Measurements from ENCODE around the gene SLC22A1.
"Not testable (repeated sequence)": the region's sequence is repeated elsewhere in the genome, so short reads cannot be mapped to it uniquely, and the experiment has no call there.

SLC22A1 gene

DNA sequence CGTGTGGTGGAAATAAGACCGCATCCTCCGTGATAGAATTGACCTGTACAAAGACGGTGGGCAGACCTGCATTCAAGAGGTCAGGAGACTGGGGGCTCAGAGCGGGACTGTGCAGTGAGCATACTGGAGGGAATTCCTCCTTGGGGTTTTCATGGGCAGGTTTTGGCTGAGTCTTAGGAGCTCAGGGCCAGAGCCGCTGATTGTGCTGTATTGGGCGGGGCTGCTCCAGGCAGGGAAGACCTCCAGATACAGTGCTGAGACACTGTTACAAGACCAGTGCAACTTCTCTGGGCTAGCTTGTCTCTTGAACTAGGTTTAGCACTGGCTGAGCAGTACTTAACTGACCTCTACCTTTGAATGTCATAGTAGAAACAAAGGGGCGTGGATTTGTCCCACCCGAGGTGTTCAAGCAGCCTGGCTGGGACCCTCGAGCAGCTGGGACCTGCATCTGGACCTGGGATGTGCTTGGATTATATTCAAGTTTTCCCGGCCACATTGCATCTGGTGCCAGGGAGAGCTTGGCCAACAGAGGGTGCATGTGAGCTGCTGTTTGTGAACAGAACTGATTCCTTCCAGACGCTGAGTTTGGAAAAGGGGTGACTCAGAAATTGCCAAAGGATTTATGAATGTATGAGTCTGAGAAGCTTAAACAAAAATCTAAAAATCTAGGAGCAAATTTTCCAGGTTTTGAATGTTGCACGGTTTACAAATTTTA, 33.4 kb upstream of the SLC22A1 start:
- H3K4me3 Mint-ChIP-seq = no peak overlapping the region
- H3K27ac Mint-ChIP-seq = no peak overlapping the region
- H3K36me3 Mint-ChIP-seq = peaks cover 67% of the 10 kb centered on the region
- no peaks in the 10 kb centered on the region for H3K27me3 Mint-ChIP-seq
- no peak for DNase-seq
- H3K9me3 Mint-ChIP-seq = no peaks in the 10 kb centered on the region
- peaks cover 11% of the 10 kb centered on the region for H3K4me1 Mint-ChIP-seq
- CTCF ChIA-PET = interaction anchor here (1.2 to 1.5 kb wide), 5 partner anchors 11 to 432 kb away, joined by 3 to 6 read pairs (median 3); no protein-coding TSS in a partner anchor

DNA sequence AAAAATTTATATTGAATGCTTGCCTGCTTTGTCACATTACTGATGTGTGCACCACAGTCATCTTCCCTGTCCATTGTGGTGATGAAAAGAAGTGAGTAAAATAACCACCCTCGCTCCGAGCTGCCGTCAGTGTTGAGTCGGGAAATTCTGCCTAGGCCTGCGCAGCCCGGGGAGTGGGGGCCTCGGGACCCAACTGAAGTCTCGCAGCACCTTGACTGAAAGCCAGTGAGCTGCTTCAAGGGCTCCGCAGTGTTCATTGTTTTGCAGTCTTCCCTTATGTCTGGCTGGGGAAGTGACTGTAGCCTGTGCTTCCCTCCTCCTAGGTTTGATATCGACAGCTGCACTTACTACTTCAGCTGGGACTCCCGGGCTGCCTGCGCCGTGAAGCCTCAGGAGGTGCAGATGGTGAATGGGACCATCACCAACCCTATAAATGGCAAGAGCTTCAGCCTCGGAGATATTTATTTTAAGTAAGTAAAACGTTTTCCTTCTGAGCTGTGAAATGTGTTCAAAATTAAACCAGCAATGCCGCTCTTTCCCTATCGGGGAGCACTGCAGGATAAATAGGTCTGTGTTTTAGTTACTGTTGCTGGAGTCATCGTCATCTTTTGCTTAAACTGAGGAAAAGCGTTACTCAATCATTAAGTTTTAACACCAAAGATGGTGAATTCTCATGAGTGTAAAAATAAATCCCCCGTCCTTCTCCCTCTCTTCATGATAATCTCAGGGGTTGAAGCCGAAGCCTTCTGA, 32.7 kb upstream of the SLC22A1 start:
- H3K4me3 Mint-ChIP-seq = no peak overlapping the region
- no peak for DNase-seq
- H3K27ac Mint-ChIP-seq = no peak overlapping the region
- H3K9me3 Mint-ChIP-seq = no peaks in the 10 kb centered on the region
- peaks cover 67% of the 10 kb centered on the region for H3K36me3 Mint-ChIP-seq
- peaks cover 11% of the 10 kb centered on the region for H3K4me1 Mint-ChIP-seq
- H3K27me3 Mint-ChIP-seq = no peaks in the 10 kb centered on the region
- CTCF ChIA-PET = interaction anchor here (1.2 to 1.5 kb wide), 5 partner anchors 10 to 431 kb away, joined by 3 to 6 read pairs (median 3); no protein-coding TSS in a partner anchor

DNA sequence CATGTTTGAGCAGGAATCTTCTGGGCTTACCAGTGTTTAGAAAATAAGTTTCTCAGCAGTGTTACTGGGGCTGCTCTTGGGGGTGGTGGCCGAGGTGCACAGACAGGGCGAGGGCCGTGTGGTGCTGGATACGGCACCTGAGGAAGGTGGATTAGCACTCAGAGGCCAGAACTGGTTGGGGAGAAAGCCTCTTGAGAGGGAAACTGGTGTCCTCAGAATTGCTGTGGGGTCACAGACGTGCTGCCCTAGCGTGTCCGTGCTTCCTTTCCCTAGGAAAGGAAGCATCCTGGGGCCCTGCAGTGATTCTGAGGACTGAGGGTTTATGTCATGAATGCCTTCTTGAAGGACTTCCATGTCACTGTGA, 32.1 kb upstream of the SLC22A1 start:
- Mint-ChIP-seq H3K27ac (no peak overlapping the region), H3K36me3 (peaks cover 67% of the 10 kb centered on the region), H3K9me3 (no peaks in the 10 kb centered on the region), H3K4me1 (peaks cover 11% of the 10 kb centered on the region), H3K4me3 (no peak overlapping the region), H3K27me3 (no peaks in the 10 kb centered on the region)
- CTCF ChIA-PET = interaction anchor here (1.2 to 1.5 kb wide), 3 partner anchors 9 to 226 kb away, joined by 3 to 6 read pairs (median 3); no protein-coding TSS in a partner anchor
- no peak for DNase-seq

- H3K27ac Mint-ChIP-seq, DNase-seq, CTCF ChIA-PET, H3K4me1 Mint-ChIP-seq, H3K4me3 Mint-ChIP-seq, H3K9me3 Mint-ChIP-seq, H3K27me3 Mint-ChIP-seq: not testable (repeated sequence)
- H3K36me3 Mint-ChIP-seq = peaks cover 63% of the 10 kb centered on the region
These were observed 31.0 kb upstream of the SLC22A1 start for GRCh38 chr6:160090442-160091239.

- CTCF ChIA-PET, H3K4me1 Mint-ChIP-seq, H3K27ac Mint-ChIP-seq, H3K9me3 Mint-ChIP-seq, H3K27me3 Mint-ChIP-seq, H3K4me3 Mint-ChIP-seq, DNase-seq: not testable (repeated sequence)
- peaks cover 63% of the 10 kb centered on the region for H3K36me3 Mint-ChIP-seq
These were observed 29.4 kb upstream of the SLC22A1 start for GRCh38 chr6:160092176-160092575.

DNA sequence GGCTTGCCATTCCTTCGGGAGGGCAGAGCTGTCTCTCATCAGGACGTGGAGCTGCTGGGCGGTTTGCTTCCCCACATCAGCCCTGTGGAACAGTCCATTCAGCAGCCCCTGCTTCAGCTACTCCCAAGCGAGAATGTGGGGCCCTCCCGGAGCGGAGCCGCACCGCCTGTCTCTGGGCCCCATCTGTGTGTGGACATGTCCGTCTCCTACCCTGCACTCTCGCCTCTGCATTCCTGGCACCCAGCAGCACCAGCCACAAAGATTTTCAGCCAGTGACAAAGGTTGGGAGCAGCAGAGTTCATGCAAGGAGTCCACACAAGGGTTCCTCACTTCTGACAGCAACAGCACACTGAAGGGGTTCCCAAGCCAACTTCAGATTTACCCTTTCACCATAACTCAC, 29.0 kb upstream of the SLC22A1 start:
- Mint-ChIP-seq H3K27ac (no peak overlapping the region), H3K36me3 (peaks cover 64% of the 10 kb centered on the region), H3K9me3 (no peaks in the 10 kb centered on the region), H3K4me1 (no peaks in the 10 kb centered on the region), H3K4me3 (no peak overlapping the region), H3K27me3 (no peaks in the 10 kb centered on the region)
- CTCF ChIA-PET = no interaction called here
- DNase-seq = no peak

- Mint-ChIP-seq H3K4me3 (no peak overlapping the region), H3K27me3 (no peaks in the 10 kb centered on the region), H3K27ac (no peak overlapping the region), H3K9me3 (no peaks in the 10 kb centered on the region), H3K4me1 (no peaks in the 10 kb centered on the region), H3K36me3 (peaks cover 67% of the 10 kb centered on the region)
- CTCF ChIA-PET = no interaction called here
- DNase-seq = no peak
These were observed 28.6 kb upstream of the SLC22A1 start for GRCh38 chr6:160093061-160093460.

- Mint-ChIP-seq H3K9me3 (no peaks in the 10 kb centered on the region), H3K27ac (peak overlapping the region; percentile 20), H3K36me3 (peaks cover 67% of the 10 kb centered on the region), H3K4me3 (no peak overlapping the region), H3K4me1 (peaks cover 2% of the 10 kb centered on the region), H3K27me3 (no peaks in the 10 kb centered on the region)
- CTCF ChIA-PET = no interaction called here
- DNase-seq = no peak
These were observed 27.7 kb upstream of the SLC22A1 start for GRCh38 chr6:160093946-160094345.

DNA sequence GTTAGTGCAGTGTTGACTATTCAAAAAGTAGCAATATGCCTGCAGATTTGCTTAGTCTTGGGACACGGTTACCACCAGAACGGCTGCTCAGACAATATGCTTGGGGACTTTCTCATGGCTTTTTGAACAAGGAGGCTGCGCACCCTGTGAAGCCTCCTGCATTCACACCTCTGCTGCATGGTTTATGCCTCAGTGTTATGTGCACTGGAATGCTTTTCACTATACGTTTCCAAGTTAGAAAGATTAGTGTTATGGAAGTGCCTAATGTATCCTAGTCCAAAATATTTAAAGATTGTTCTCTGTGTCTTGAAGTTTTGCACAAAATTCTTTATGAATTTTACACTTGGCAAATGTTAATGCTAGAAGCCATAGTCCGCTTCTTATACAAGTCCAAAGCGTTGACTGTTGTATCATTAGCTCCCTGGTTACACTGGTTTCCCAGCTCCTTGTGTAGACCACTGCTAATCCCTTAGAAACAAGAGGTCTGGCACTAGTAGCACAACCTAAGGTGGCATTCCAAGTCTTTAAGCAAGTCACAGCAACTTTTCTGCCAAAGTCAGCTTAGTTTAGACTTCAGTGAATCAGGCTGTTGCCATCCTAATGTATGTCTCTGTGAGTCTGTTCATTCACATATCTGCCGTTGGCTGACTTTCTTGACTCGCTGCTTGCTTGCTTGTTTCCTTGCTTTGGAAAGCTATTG, 26.3 kb upstream of the SLC22A1 start:
- CTCF ChIA-PET = no interaction called here
- H3K9me3 Mint-ChIP-seq = no peaks in the 10 kb centered on the region
- no peak for DNase-seq
- H3K4me1 Mint-ChIP-seq = peaks cover 14% of the 10 kb centered on the region
- peaks cover 61% of the 10 kb centered on the region for H3K36me3 Mint-ChIP-seq
- no peaks in the 10 kb centered on the region for H3K27me3 Mint-ChIP-seq
- H3K4me3 Mint-ChIP-seq = no peak overlapping the region
- no peak overlapping the region for H3K27ac Mint-ChIP-seq

- H3K4me3 Mint-ChIP-seq = no peak overlapping the region
These were observed 20.1 kb upstream of the SLC22A1 start for GRCh38 chr6:160101277-160102205.

GRCh38 chr6:160102399-160102798, 19.2 kb upstream of the SLC22A1 start:
- no peak overlapping the region for H3K27ac Mint-ChIP-seq
- H3K9me3 Mint-ChIP-seq = no peaks in the 10 kb centered on the region
- peaks cover 29% of the 10 kb centered on the region for H3K4me1 Mint-ChIP-seq
- H3K36me3 Mint-ChIP-seq = peaks cover 55% of the 10 kb centered on the region
- no peak for DNase-seq
- no peak overlapping the region for H3K4me3 Mint-ChIP-seq
- no peaks in the 10 kb centered on the region for H3K27me3 Mint-ChIP-seq
- CTCF ChIA-PET = interaction anchor here (2.2 kb wide), 1 partner anchor 238 kb away, joined by 6 read pairs; no protein-coding TSS in a partner anchor

More at GRCh38 chr6:160101277-160102205, 20.1 kb upstream of the SLC22A1 start:
- Mint-ChIP-seq H3K27ac (peak overlapping the region; percentile 64), H3K36me3 (peaks cover 58% of the 10 kb centered on the region), H3K9me3 (no peaks in the 10 kb centered on the region), H3K4me1 (peaks cover 29% of the 10 kb centered on the region), H3K27me3 (no peaks in the 10 kb centered on the region)
- DNase-seq = no peak
- CTCF ChIA-PET = interaction anchor here (2.2 kb wide), 1 partner anchor 237 kb away, joined by 6 read pairs; no protein-coding TSS in a partner anchor

GRCh38 chr6:160102956-160103824, 18.4 kb upstream of the SLC22A1 start:
- peak overlapping the region; percentile 37 for H3K27ac Mint-ChIP-seq
- no peaks in the 10 kb centered on the region for H3K27me3 Mint-ChIP-seq
- DNase-seq = peak; percentile 50
- no peaks in the 10 kb centered on the region for H3K9me3 Mint-ChIP-seq
- peaks cover 31% of the 10 kb centered on the region for H3K4me1 Mint-ChIP-seq
- H3K4me3 Mint-ChIP-seq = no peak overlapping the region
- H3K36me3 Mint-ChIP-seq = peaks cover 51% of the 10 kb centered on the region
- CTCF ChIA-PET = interaction anchor here (2.2 kb wide), 1 partner anchor 239 kb away, joined by 6 read pairs; no protein-coding TSS in a partner anchor

Data from activated naive CD4-positive, alpha-beta T cell treated with anti-CD3 and anti-CD28 coated beads, Interleukin-2, amount 10 ng/mL, durations not matched to agents 7 days and 5 days (primary cell).